ENCODE data around the gene KIAA0825.

The KIAA0825 gene

DNA sequence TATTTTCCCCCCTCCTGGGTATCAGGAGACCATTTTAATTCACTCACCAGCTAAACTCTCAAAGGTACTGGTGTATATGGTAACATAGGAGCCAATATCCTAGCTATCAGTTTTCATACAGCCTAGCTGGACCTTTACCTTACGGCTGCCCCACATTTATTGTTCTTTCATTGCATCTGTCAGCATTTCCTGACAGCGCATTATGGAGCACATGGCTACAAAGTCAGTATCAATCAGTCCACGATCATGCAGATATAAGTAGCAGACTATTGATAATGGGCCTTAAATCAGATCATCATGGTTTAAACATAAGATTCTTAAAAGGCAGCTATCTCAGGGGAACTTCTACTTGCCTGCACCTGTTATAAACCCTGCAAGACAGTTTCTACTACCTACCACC lies 304.7 kb downstream of the KIAA0825 start:
- H3K27me3 ChIP-seq (ENCODE audit: control insufficient read depth, insufficient read depth, low read length) = no peaks in the 10 kb centered on the region
- peaks cover 1% of the 10 kb centered on the region for H3K4me1 ChIP-seq (ENCODE audit: control insufficient read depth, insufficient read depth, low read length)
- no peak overlapping the region for H3K4me3 ChIP-seq (ENCODE audit: low read depth, low read length)
- no peak overlapping the region for H3K9ac ChIP-seq (ENCODE audit: low read depth, low read length)
- H3K36me3 ChIP-seq (ENCODE audit: control insufficient read depth, insufficient read depth, low read length) = no peaks in the 10 kb centered on the region
- H3K9me3 ChIP-seq (ENCODE audit: control insufficient read depth, insufficient read depth, low read length) = no peaks in the 10 kb centered on the region

DNA sequence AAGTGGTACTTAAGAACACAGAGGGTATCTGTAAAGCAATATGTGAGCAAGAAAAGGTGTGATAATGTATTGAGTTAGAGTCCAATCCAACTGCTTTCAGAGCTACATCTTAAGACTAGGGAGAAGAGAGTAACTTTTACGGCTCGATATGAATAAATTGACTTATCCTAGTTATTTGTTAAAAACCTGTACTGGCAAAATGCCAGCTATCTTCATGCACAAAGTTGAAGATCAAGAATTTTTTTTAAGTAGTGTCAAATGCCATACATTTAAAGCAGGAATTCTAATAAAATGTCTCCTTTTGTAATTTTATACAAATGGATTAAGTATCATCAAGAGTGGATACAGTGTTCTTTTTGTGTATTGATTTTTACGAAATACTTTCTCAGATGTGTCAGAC lies 305.2 kb downstream of the KIAA0825 start:
- Histone ChIP-seq H3K9me3 (ENCODE audit: control insufficient read depth, insufficient read depth, low read length) (no peaks in the 10 kb centered on the region), H3K4me3 (ENCODE audit: low read depth, low read length) (no peak overlapping the region), H3K36me3 (ENCODE audit: control insufficient read depth, insufficient read depth, low read length) (no peaks in the 10 kb centered on the region), H3K4me1 (ENCODE audit: control insufficient read depth, insufficient read depth, low read length) (no peaks in the 10 kb centered on the region), H3K27me3 (ENCODE audit: control insufficient read depth, insufficient read depth, low read length) (no peaks in the 10 kb centered on the region), H3K9ac (ENCODE audit: low read depth, low read length) (no peak overlapping the region)

DNA sequence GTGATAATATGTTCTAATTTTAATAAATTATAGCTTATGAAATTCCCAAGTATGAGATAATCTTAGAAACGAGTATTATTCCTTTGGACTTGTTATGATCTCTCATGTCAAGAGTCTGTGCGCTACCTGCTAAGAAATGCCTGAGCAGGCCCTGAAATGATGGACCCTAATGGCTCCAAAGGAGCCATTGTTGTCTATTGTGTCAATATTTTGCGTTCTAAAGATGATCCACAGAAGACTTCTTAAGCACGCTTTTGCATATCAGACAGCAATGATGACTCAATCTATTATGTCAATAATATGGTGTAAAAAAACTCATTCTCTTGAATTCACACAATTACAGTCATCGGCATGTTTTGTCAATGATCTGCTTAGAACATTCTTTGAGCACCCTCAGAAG lies 306.1 kb downstream of the KIAA0825 start:
- Histone ChIP-seq H3K9ac (ENCODE audit: low read depth, low read length) (no peak overlapping the region), H3K36me3 (ENCODE audit: control insufficient read depth, insufficient read depth, low read length) (no peaks in the 10 kb centered on the region), H3K9me3 (ENCODE audit: control insufficient read depth, insufficient read depth, low read length) (no peaks in the 10 kb centered on the region), H3K27me3 (ENCODE audit: control insufficient read depth, insufficient read depth, low read length) (no peaks in the 10 kb centered on the region), H3K4me3 (ENCODE audit: low read depth, low read length) (no peak overlapping the region), H3K4me1 (ENCODE audit: control insufficient read depth, insufficient read depth, low read length) (no peaks in the 10 kb centered on the region)

DNA sequence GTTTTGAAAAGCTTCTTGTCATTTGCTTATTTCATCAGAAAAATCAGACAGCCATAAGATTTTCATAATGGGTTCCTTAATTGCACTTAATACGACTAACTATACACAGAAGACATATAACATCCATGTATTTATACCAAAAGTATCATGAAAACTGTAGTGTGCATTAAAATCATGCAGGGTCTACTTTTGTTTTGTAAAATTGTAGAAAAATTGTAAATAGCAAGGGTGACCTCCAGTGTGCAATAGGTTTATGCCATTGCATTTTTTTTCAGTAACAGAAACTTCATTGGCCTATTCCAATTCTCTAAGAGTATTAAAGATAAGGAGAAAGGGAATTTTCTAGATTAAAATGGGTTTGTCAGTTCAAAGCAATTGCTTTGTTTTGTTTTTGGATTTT lies 307.6 kb downstream of the KIAA0825 start:
- Histone ChIP-seq H3K4me3 (ENCODE audit: low read depth, low read length) (no peak overlapping the region), H3K4me1 (ENCODE audit: control insufficient read depth, insufficient read depth, low read length) (no peaks in the 10 kb centered on the region), H3K9me3 (ENCODE audit: control insufficient read depth, insufficient read depth, low read length) (no peaks in the 10 kb centered on the region), H3K9ac (ENCODE audit: low read depth, low read length) (no peak overlapping the region), H3K36me3 (ENCODE audit: control insufficient read depth, insufficient read depth, low read length) (no peaks in the 10 kb centered on the region), H3K27me3 (ENCODE audit: control insufficient read depth, insufficient read depth, low read length) (no peaks in the 10 kb centered on the region)

DNA sequence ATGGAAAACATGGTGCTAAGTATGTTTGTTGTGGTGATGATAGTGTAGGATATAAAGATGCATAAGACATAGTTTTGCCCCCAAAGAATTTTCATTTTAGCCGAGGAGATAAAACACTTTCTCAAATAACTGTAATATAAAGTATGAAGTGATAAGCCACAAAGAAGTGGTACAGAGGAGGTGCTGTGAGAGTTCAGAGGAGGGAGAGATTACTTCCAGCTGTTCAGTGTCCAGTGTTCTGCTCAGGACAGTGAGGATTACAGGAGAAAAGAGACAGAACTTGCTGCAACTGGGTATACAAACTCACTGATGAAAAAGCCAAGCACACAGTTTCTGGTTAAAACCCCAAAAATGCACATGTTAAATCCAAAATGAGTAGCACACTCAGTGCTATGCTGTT lies 309.3 kb downstream of the KIAA0825 start:
- Histone ChIP-seq H3K4me1 (ENCODE audit: control insufficient read depth, insufficient read depth, low read length) (no peaks in the 10 kb centered on the region), H3K9ac (ENCODE audit: low read depth, low read length) (no peak overlapping the region), H3K27me3 (ENCODE audit: control insufficient read depth, insufficient read depth, low read length) (no peaks in the 10 kb centered on the region), H3K4me3 (ENCODE audit: low read depth, low read length) (no peak overlapping the region), H3K9me3 (ENCODE audit: control insufficient read depth, insufficient read depth, low read length) (no peaks in the 10 kb centered on the region), H3K36me3 (ENCODE audit: control insufficient read depth, insufficient read depth, low read length) (no peaks in the 10 kb centered on the region)

DNA sequence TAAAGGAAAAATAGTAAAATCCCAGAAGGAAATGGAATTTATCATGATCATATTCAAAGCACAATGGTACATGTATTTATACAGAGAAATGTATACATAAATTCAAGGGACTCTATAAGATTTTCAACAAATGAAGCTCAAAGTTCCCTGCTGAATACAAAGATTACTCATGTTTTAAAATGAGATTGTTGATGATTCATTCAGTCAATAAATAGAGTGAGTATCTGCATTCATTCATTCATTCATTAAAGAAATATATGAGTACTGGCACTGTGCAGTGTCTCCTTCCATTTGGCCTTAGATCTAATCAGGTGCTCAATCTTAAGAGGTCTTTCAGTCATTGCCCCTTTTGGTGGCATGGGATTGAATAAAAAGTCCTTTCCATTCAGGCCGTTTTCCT lies 310.0 kb downstream of the KIAA0825 start:
- H3K4me1 ChIP-seq (ENCODE audit: control insufficient read depth, insufficient read depth, low read length) = no peaks in the 10 kb centered on the region
- H3K4me3 ChIP-seq (ENCODE audit: low read depth, low read length) = no peak overlapping the region
- no peaks in the 10 kb centered on the region for H3K36me3 ChIP-seq (ENCODE audit: control insufficient read depth, insufficient read depth, low read length)
- H3K9ac ChIP-seq (ENCODE audit: low read depth, low read length) = no peak overlapping the region
- no peaks in the 10 kb centered on the region for H3K27me3 ChIP-seq (ENCODE audit: control insufficient read depth, insufficient read depth, low read length)
- H3K9me3 ChIP-seq (ENCODE audit: control insufficient read depth, insufficient read depth, low read length) = no peaks in the 10 kb centered on the region

DNA sequence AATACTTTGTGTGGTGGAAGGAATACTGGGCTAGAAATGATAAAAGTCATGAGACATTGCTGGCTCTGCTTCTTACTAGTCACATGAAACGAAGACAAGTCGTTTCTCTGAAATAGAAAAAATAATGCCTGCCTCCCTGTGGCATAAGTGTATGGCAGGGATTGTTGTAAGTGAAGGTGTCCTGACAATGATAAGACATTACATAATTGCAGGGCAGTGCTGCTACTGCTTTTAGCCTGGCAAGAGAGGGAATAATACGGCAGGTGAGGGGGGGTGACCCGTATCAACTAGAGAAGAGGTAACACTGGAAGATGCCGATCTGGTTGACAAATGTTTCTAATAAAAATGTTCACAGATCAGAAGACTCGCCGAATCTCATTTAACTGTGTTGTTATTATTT lies 314.3 kb downstream of the KIAA0825 start:
- Histone ChIP-seq H3K36me3 (ENCODE audit: control insufficient read depth, insufficient read depth, low read length) (no peaks in the 10 kb centered on the region), H3K4me1 (ENCODE audit: control insufficient read depth, insufficient read depth, low read length) (no peaks in the 10 kb centered on the region), H3K4me3 (ENCODE audit: low read depth, low read length) (no peak overlapping the region), H3K27me3 (ENCODE audit: control insufficient read depth, insufficient read depth, low read length) (no peaks in the 10 kb centered on the region), H3K9me3 (ENCODE audit: control insufficient read depth, insufficient read depth, low read length) (no peaks in the 10 kb centered on the region), H3K9ac (ENCODE audit: low read depth, low read length) (no peak overlapping the region)

DNA sequence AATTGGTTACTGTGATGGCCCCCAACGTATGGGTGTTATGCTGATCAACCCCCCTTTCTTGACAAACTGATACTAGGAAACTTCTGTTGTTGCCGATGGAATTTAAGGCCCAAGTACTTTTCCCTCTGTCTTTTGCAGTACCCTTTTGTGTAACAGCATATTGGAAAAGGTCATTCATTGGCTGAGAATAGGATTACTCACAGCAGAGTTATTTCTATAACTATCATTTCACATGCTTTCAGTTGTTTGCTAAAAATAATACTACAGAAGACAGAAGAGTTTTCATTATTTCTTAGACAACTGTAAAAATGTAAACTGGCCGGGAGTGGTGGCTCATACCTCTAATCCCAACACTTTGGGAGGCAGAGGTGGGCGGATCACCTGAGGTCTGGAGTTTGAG lies 329.5 kb downstream of the KIAA0825 start:
- H3K36me3 ChIP-seq (ENCODE audit: control insufficient read depth, insufficient read depth, low read length) = no peaks in the 10 kb centered on the region
- H3K9ac ChIP-seq (ENCODE audit: low read depth, low read length) = no peak overlapping the region
- no peak overlapping the region for H3K4me3 ChIP-seq (ENCODE audit: low read depth, low read length)
- no peaks in the 10 kb centered on the region for H3K4me1 ChIP-seq (ENCODE audit: control insufficient read depth, insufficient read depth, low read length)
- no peaks in the 10 kb centered on the region for H3K9me3 ChIP-seq (ENCODE audit: control insufficient read depth, insufficient read depth, low read length)
- no peaks in the 10 kb centered on the region for H3K27me3 ChIP-seq (ENCODE audit: control insufficient read depth, insufficient read depth, low read length)

DNA sequence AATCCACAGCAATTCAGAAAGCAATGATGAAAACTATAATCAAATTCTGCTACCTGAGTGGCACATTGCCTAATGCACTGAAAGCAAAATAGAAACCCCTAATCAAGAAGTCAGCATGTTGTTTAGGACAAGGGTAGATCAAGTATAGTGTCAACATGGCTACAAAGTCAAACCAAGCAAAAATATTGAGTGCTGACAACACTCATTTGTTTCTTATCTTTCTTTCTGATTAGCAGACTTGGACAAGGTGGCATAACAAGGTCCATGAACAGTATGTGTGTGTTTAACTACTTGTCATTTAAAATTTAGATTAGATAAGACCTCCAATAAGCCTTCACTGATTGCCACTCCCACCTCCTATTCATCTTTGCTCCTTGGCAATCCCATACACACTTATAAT lies 332.4 kb downstream of the KIAA0825 start:
- Histone ChIP-seq H3K9me3 (ENCODE audit: control insufficient read depth, insufficient read depth, low read length) (no peaks in the 10 kb centered on the region), H3K4me1 (ENCODE audit: control insufficient read depth, insufficient read depth, low read length) (peaks cover 4% of the 10 kb centered on the region), H3K9ac (ENCODE audit: low read depth, low read length) (no peak overlapping the region), H3K4me3 (ENCODE audit: low read depth, low read length) (no peak overlapping the region), H3K27me3 (ENCODE audit: control insufficient read depth, insufficient read depth, low read length) (no peaks in the 10 kb centered on the region), H3K36me3 (ENCODE audit: control insufficient read depth, insufficient read depth, low read length) (no peaks in the 10 kb centered on the region)

DNA sequence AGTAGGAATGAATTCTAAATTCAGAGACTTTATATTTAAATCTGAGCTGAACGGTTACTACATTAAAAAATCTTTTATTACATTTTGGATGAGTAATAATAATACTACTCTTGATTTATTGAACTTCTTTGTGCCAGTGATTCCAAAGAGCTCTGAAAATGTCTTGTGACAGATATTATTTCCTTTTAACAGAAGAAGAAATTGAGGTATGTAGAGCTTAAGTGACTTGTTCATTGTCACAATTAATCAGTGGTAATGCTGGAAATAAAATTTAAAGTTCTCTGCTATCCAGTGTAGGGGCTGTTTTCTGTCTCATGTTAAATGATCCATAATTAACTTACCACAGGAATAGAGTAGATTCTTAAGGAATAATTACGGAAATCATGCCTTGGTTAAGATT lies 335.3 kb downstream of the KIAA0825 start:
- Histone ChIP-seq H3K36me3 (ENCODE audit: control insufficient read depth, insufficient read depth, low read length) (no peaks in the 10 kb centered on the region), H3K4me1 (ENCODE audit: control insufficient read depth, insufficient read depth, low read length) (peaks cover 4% of the 10 kb centered on the region), H3K9ac (ENCODE audit: low read depth, low read length) (no peak overlapping the region), H3K9me3 (ENCODE audit: control insufficient read depth, insufficient read depth, low read length) (no peaks in the 10 kb centered on the region), H3K4me3 (ENCODE audit: low read depth, low read length) (no peak overlapping the region), H3K27me3 (ENCODE audit: control insufficient read depth, insufficient read depth, low read length) (no peaks in the 10 kb centered on the region)

DNA sequence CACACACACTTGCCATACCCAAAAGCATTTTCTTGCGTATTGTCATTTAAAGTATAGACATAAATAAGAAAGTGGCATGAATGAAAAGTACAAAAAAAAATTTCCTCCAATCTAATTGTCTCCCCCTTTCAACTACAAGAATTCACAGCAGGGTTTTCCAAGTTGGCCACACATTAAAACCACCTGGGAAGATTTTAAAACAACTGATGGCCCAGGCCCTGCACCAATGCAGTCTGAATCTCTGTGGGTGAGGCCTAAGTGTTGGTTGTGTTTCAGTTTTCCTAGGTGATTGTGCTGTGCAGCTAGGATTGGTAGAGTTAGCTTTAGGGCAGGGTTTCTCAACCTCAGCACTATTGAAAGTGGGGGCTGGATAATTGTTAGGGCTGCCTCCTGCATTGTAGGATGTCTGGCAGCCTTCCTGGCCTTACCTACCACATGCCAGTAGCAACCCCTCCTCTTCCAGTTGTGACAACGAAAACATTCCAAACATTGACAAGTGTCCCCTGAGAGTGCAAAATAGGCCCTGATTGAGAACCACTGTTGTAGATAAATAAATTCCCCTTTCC lies 337.1 kb downstream of the KIAA0825 start:
- Histone ChIP-seq H3K27me3 (ENCODE audit: control insufficient read depth, insufficient read depth, low read length) (no peaks in the 10 kb centered on the region), H3K4me1 (ENCODE audit: control insufficient read depth, insufficient read depth, low read length) (peaks cover 4% of the 10 kb centered on the region), H3K36me3 (ENCODE audit: control insufficient read depth, insufficient read depth, low read length) (no peaks in the 10 kb centered on the region), H3K9ac (ENCODE audit: low read depth, low read length) (no peak overlapping the region), H3K9me3 (ENCODE audit: control insufficient read depth, insufficient read depth, low read length) (no peaks in the 10 kb centered on the region), H3K4me3 (ENCODE audit: low read depth, low read length) (no peak overlapping the region)

DNA sequence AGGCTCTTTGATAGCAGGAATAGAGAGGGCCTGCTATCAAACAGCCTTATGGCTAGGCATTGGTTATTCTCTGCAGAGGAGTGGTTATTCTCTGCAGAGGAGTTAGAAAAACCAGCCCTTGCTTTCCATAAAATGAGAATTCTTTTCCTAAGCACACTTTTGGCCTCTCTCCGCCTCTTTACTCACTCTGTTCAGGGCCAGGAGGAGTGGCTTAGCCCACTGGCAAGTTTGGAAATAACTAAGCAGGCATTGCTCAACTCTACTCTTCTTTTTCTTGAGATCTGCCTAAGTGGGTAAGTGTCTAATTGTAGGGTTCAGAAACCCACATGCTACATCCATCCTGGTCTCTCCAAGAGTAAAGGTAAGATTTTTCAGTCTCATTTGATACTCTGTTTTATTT lies 341.7 kb downstream of the KIAA0825 start:
- H3K9me3 ChIP-seq (ENCODE audit: control insufficient read depth, insufficient read depth, low read length) = no peaks in the 10 kb centered on the region
- H3K4me1 ChIP-seq (ENCODE audit: control insufficient read depth, insufficient read depth, low read length) = peaks cover 4% of the 10 kb centered on the region
- H3K4me3 ChIP-seq (ENCODE audit: low read depth, low read length) = no peak overlapping the region
- H3K9ac ChIP-seq (ENCODE audit: low read depth, low read length) = no peak overlapping the region
- no peaks in the 10 kb centered on the region for H3K27me3 ChIP-seq (ENCODE audit: control insufficient read depth, insufficient read depth, low read length)
- no peaks in the 10 kb centered on the region for H3K36me3 ChIP-seq (ENCODE audit: control insufficient read depth, insufficient read depth, low read length)

DNA sequence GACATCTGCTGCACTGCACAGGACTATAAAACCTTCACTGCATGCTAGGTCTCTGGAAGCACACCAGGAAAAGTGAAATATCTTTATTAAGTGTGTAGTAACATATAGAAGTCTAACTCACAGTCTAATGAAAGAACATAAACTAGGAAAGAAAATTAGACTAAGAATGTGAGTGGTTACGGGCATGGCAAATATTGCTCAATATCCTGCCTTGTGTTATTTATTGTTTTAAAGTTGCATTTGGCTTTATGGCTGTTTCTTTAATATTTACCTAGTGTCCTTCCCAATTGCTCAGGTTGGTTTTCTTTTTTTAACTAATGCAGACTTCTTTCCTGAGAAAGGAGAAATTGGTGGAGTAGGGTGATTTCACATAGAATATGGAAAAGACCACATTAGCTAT lies 342.4 kb downstream of the KIAA0825 start:
- Histone ChIP-seq H3K27me3 (ENCODE audit: control insufficient read depth, insufficient read depth, low read length) (no peaks in the 10 kb centered on the region), H3K36me3 (ENCODE audit: control insufficient read depth, insufficient read depth, low read length) (no peaks in the 10 kb centered on the region), H3K9ac (ENCODE audit: low read depth, low read length) (no peak overlapping the region), H3K9me3 (ENCODE audit: control insufficient read depth, insufficient read depth, low read length) (no peaks in the 10 kb centered on the region), H3K4me3 (ENCODE audit: low read depth, low read length) (no peak overlapping the region), H3K4me1 (ENCODE audit: control insufficient read depth, insufficient read depth, low read length) (no peaks in the 10 kb centered on the region)

All from iPS-15b (cell line).